Adrenal gland (tissue), 12 donors: Measurements from ENCODE around the gene SORL1. TPM values are rescaled to one million over a fixed set of nuclear protein-coding genes. Genes with fewer than 3 reads are reported as not detected.
A peak's percentile ranks its signal among the peaks of the same experiment; 100 is the strongest.

Experiments
- DNase-seq, 7 donors: peaks; one replicate each; pipeline ENCODE4 v3.0.0-alpha.2; 2019 to 2020
- H3K27ac ChIP-seq, 5 donors: fragments of 200-600 bp; sonication (generic) in 4 of 5; 1 replicate in 3 of 5; 2 replicates in 2 of 5; pipeline versions ENCODE4 v1.5.1 to v1.8.0; 2016 to 2020; ENCODE audit warnings: mild to moderate bottlenecking in 1 of 5
- H3K27me3 ChIP-seq: fragments of 200-600 bp; 2 replicates; pipeline ENCODE4 v1.8.0; 2021
- H3K36me3 ChIP-seq, 2 donors: fragments of 200-600 bp; replicated peaks in 1 of 2; 1 replicate in 1 of 2; 2 replicates in 1 of 2; pipeline versions ENCODE4 v1.5.1 to v1.8.0; 2018 to 2022
- H3K4me1 ChIP-seq, 2 donors: fragments of 200-600 bp; replicated peaks in 1 of 2; 1 replicate in 1 of 2; 2 replicates in 1 of 2; pipeline versions ENCODE4 v1.5.1 to v1.8.0; 2018 to 2021
- H3K4me3 ChIP-seq, 4 donors: fragments of 200-600 bp; sonication (generic) in 3 of 4; one replicate each; pipeline ENCODE4 v1.5.1; 2016 to 2018
- H3K9me3 ChIP-seq, 3 donors: fragments of 200-600 bp; sonication (generic) in 1 of 3; replicated peaks in 1 of 3; 1 replicate in 2 of 3; 2 replicates in 1 of 3; pipeline versions ENCODE4 v1.5.1 to v1.8.0; 2016 to 2021
- POLR2A ChIP-seq, 2 donors: fragments of 450-650 bp; IDR thresholded peaks; one replicate each; pipeline ENCODE4 v1.6.1; 2017; ENCODE audit warnings: antibody characterized with exemption in 2 of 2, mild to moderate bottlenecking in 2 of 2, moderate library complexity in 1 of 2
- WGBS, 4 donors: extraction: QIAGEN DNeasy Blood & Tissue Kit in 2 of 4; methylation state at CpG; one replicate each; pipeline versions ENCODE4 v1.1.5 to v1.1.7; 2013 to 2017; 5-methylcytosine and 5-hydroxymethylcytosine counted together
- intact Hi-C, 2 donors: fragments of 100-400 bp; cut with DNase I; formaldehyde crosslinking; loops; one replicate each; pipeline versions ENCODE4 v1.14.1 to v1.15.0; 2022 to 2023
- polyA plus RNA-seq, 3 donors: library from polyadenylated mRNA; stranded (reverse); fragments of 200-250 nt in 2 of 3; fragments of 350-450 nt in 1 of 3; fragmentation: Illumina TruSeq in 1 of 3; extraction: RNeasy Lipid Tissue Mini Kit (QIAGEN cat#74804) in 1 of 3; gene quantifications; one replicate each; pipeline ENCODE4 v1.2.3, GENCODE V29; 2013 to 2014
- total RNA-seq, 9 donors: library from RNA; depleted of rRNA in 4 of 9; stranded (reverse); fragments of >200 nt in 4 of 9; fragments of 120-200 nt in 1 of 9; fragmentation: NEBNext Ultra II Directional in 1 of 9; extraction: Animal tissue kit (Norgen Biotek cat#: 25700) in 1 of 9; gene quantifications; one replicate each; pipeline versions ENCODE4 v1.1.0 to v1.2.4, GENCODE V29; 2013 to 2023
- TF ChIP-seq, protein P1 (sequence below), 6 experiments: fragments of 450-650 bp in 4 of 6; fragments of 200-600 bp in 2 of 6; sonication (generic) in 1 of 6; IDR thresholded peaks; 1 replicate in 5 of 6; 2 replicates in 1 of 6; pipeline versions ENCODE4 v1.5.1 to v1.8.0; 2016 to 2021; ENCODE audit warnings: antibody characterized with exemption in 6 of 6, mild to moderate bottlenecking in 2 of 6, moderate library complexity in 1 of 6
- donor health status: healthy with polysubstance abuse.
- donor health status: Bipolar disorder and iron deficiency.
- donor health status: DM: yes; HTN: yes; CAD: no.
- donor health status: DM: no; HTN: no; CAD: no.
- donor health status: DM: no; HTN: no; CAD: no.
- donor health status: DM: yes; HTN: yes; CAD: no.

Gene SORL1
- total and polyA plus RNA-seq, 12 donors = 1.0 to 28.6 (median 8.9) TPM

DNA sequence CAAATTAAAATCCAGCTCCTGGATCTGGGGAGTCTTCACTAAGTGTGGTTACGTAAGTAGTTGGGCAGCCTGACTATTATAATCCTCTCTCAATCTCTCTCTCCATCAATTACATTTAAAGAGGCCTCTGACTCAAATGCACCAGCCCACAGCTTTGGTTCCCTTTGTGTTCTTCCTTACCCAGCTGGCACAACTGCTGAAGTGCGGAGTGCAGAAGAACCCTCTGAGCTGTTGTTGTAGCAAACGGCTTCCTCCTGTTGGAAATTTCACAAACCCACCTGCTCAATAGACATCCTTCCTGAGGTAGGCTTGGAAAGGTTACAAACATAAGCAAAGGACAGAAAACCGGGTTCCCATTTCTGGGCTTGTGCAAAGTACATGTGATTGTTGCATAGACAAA lies 17.0 kb upstream of the SORL1 start:
- TF ChIP-seq POLR2A (IDR thresholded peaks at IDR 0.05) = no peak
- TF ChIP-seq, protein P1, sequence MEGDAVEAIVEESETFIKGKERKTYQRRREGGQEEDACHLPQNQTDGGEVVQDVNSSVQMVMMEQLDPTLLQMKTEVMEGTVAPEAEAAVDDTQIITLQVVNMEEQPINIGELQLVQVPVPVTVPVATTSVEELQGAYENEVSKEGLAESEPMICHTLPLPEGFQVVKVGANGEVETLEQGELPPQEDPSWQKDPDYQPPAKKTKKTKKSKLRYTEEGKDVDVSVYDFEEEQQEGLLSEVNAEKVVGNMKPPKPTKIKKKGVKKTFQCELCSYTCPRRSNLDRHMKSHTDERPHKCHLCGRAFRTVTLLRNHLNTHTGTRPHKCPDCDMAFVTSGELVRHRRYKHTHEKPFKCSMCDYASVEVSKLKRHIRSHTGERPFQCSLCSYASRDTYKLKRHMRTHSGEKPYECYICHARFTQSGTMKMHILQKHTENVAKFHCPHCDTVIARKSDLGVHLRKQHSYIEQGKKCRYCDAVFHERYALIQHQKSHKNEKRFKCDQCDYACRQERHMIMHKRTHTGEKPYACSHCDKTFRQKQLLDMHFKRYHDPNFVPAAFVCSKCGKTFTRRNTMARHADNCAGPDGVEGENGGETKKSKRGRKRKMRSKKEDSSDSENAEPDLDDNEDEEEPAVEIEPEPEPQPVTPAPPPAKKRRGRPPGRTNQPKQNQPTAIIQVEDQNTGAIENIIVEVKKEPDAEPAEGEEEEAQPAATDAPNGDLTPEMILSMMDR (IDR thresholded peaks at IDR 0.05) = no peak
- H3K4me3 ChIP-seq = no peak overlapping the region
- no peak for DNase-seq
- no peak overlapping the region for H3K27ac ChIP-seq
- no peaks in the 10 kb centered on the region for H3K36me3 ChIP-seq
- H3K4me1 ChIP-seq = no peaks in the 10 kb centered on the region
- H3K27me3 ChIP-seq = no peaks in the 10 kb centered on the region
- WGBS, 4 donors = 46 to 75% (median 64%) methylated on average over 4 of the region's 4 CpGs
- no peaks in the 10 kb centered on the region for H3K9me3 ChIP-seq
- intact Hi-C loops = no loop called here

DNA sequence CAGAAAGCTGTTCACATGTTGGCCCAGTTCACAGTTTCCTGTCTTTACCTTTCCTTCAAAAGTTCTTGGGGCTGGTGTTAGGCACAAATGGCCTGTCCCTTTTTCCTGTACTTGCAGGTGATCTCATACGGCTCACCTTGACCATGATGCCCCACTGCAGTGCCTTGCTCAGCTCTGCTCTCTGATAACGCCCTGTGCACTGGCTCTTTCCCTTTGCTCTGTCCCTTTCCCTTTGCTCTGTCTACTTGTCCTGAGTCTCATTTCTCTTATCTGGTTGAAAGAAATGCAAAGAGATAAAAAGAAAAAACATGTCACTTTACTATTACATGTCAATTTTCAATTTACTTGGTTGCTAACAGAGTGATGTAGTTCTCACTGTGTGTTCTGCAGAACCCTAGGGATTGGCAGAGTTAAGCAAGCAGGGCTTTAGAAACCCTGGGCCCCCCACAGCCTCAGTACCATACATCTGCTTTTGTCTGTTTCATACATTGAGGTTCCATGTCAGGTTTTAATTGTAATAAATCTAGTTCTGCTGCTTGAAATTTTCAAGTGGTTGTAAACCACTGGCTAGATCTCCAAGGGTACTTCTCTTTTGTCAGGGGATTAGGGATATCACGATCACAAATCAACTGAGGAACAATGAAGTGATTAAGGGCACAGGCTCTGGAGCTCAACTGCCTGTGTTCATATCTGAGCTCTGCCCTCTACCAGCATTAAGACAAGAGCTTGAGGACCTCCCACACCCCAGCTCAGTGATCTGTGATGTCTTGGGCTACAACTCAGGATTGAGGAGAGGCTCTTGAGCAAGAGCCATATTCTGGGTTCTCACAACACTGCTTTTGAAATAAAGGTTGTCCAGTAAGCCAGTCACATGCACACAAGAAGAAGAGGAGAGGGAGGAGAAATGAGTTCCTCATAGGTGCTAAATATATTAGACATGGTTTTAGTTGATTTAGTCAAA lies 16.3 kb upstream of the SORL1 start:
- H3K9me3 ChIP-seq = no peaks in the 10 kb centered on the region
- no peaks in the 10 kb centered on the region for H3K4me1 ChIP-seq
- no peak overlapping the region for H3K27ac ChIP-seq
- DNase-seq = no peak
- no peaks in the 10 kb centered on the region for H3K36me3 ChIP-seq
- WGBS, 4 donors = 65 to 83% (median 73%) methylated on average over 3 of the region's 3 CpGs
- TF ChIP-seq, protein P1 (IDR thresholded peaks at IDR 0.05) = no peak
- TF ChIP-seq POLR2A (IDR thresholded peaks at IDR 0.05) = no peak
- no peaks in the 10 kb centered on the region for H3K27me3 ChIP-seq
- intact Hi-C loops = no loop called here
- no peak overlapping the region for H3K4me3 ChIP-seq

DNA sequence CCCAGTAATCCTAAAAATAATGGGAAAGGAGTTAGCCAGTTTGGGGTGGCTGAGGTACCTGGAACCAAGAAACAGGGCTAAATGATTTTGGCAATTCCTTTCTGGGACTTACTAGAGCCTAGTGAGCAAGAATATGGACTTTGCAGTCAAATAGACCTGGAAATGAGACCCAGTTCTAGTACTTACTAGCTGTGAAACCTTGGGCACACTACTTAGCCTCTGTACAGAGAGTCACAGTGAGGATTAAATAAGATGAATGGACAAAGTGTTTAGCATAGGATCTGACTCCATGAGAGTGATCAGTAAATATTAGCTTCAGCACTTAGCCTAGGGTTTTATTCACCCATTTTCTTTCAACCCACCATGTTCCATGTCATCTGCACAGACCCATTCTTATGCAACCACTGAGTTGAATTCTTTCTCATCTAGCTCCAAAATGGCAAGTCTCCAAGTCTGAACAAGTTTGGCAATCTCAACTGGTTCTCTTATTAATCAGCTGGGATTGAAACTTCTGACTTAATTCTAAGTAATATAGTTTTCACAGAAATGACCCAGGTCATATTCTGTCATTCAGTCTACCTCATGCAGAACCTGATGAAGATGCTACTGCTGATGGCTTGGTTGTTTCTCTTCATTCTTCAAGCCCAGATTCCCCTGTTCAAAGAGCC lies 15.0 kb upstream of the SORL1 start:
- Histone ChIP-seq H3K9me3 (no peaks in the 10 kb centered on the region), H3K27me3 (no peaks in the 10 kb centered on the region), H3K27ac (no peak overlapping the region), H3K36me3 (no peaks in the 10 kb centered on the region), H3K4me3 (no peak overlapping the region), H3K4me1 (no peaks in the 10 kb centered on the region)
- TF ChIP-seq, protein P1 (IDR thresholded peaks at IDR 0.05) = no peak
- TF ChIP-seq POLR2A (IDR thresholded peaks at IDR 0.05) = no peak
- DNase-seq = peak in 3 of 7 donors; percentile 45 to 53 (median 47)
- intact Hi-C loops = no loop called here

DNA sequence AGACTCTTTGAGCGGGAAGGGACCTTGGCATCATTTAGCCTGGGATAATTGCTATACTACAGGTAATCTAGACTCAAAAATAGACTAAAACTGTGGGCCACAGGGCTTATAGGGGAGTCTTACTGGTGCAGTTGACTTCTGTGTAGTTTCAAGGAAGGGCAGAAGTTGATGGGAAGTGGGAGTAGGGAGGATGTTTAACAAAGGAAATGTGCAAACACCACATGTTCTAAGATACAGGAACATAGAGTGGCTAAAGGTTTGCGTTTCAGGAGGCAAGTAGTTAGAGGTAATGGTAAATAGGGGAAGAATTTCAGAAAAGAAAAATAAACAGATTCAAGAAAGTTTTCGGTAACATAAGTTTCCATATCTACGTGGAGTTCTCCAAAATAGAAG lies 14.4 kb upstream of the SORL1 start:
- WGBS, 4 donors = 76 to 81% (median 76%) methylated on average over 4 of the region's 4 CpGs
- DNase-seq = no peak
- intact Hi-C loops = no loop called here

More for the DNA sequence above, 14.4 kb upstream of the SORL1 start:
- no peaks in the 10 kb centered on the region for H3K36me3 ChIP-seq
- no peaks in the 10 kb centered on the region for H3K27me3 ChIP-seq
- H3K9me3 ChIP-seq = no peaks in the 10 kb centered on the region
- H3K4me3 ChIP-seq = no peak overlapping the region
- TF ChIP-seq POLR2A (IDR thresholded peaks at IDR 0.05) = no peak
- TF ChIP-seq, protein P1 (IDR thresholded peaks at IDR 0.05) = no peak
- H3K27ac ChIP-seq = no peak overlapping the region
- no peaks in the 10 kb centered on the region for H3K4me1 ChIP-seq
